T-cell (primary cell): ENCODE data around the gene C1QTNF9. TPM values are rescaled to one million over a fixed set of nuclear protein-coding genes. Genes with fewer than 3 reads are reported as not detected.
"Not testable (repeated sequence)": the region's sequence is repeated elsewhere in the genome, so short reads cannot be mapped to it uniquely, and the experiment has no call there.

ENCODE experiments used
- ATAC-seq, 4 experiments: fragments of 200-7000 bp in 3 of 4; fragments of 150-1000 bp in 1 of 4; cut with Tn5 transposase; replicated peaks in 1 of 4; 1 replicate in 3 of 4; 2 replicates in 1 of 4; pipeline ENCODE4 v1.10.0; 2021; ENCODE audit warnings: moderate library complexity in 3 of 4, mild to moderate bottlenecking in 2 of 4, moderate number of reproducible peaks in 1 of 4
- CTCF ChIA-PET, 2 donors: fragments of 300-600 bp; sonication (Branson Sonifier 250); formaldehyde crosslinking; loops; one replicate each; lab custom pipeline; 2022; ENCODE audit warnings: antibody characterized with exemption in 2 of 2; lab: Charles Lee
- POLR2A ChIA-PET, 2 donors: fragments of 300-600 bp; sonication (Branson Sonifier 250); formaldehyde crosslinking; loops; one replicate each; lab custom pipeline; 2022; ENCODE audit warnings: antibody characterized with exemption in 2 of 2; lab: Charles Lee
- DNase-seq, 35 experiments: peaks; one replicate each; pipeline versions ENCODE4 v3.0.0 to v3.0.0-alpha.2; 2013 to 2023
- H3K27ac ChIP-seq: one replicate; pipeline ENCODE4 v1.5.1; 2013; ENCODE audit warnings: low read length
- H3K27me3 ChIP-seq, 2 experiments: replicated peaks in 1 of 2; 1 replicate in 1 of 2; 2 replicates in 1 of 2; pipeline versions ENCODE4 v1.6.1 to v1.7.0; 2013; ENCODE audit warnings: low read length in 1 of 2, mixed read lengths in 1 of 2; ENCODE audit not compliant: control insufficient read depth in 2 of 2, insufficient read depth in 2 of 2; ENCODE audit errors: extremely low read depth in 1 of 2
- H3K36me3 ChIP-seq, 2 donors: 1 replicate in 1 of 2; 2 replicates in 1 of 2; pipeline versions ENCODE4 v1.6.1 to v1.7.0; 2013; ENCODE audit warnings: low read length in 1 of 2; ENCODE audit not compliant: control insufficient read depth in 2 of 2, insufficient read depth in 1 of 2; ENCODE audit errors: extremely low read depth in 1 of 2
- H3K4me1 ChIP-seq, 2 experiments: 1 replicate in 1 of 2; 2 replicates in 1 of 2; pipeline versions ENCODE4 v1.6.1 to v1.7.0; 2013; ENCODE audit warnings: low read length in 2 of 2, mixed read lengths in 1 of 2; ENCODE audit not compliant: insufficient read depth in 2 of 2, control insufficient read depth in 1 of 2; ENCODE audit errors: extremely low read depth in 1 of 2
- H3K4me3 ChIP-seq, 2 donors: 1 replicate in 1 of 2; 2 replicates in 1 of 2; pipeline versions ENCODE4 v1.5.1 to v1.7.0; 2013; ENCODE audit warnings: mild to moderate bottlenecking in 2 of 2, low read length in 1 of 2, moderate library complexity in 1 of 2; ENCODE audit not compliant: control insufficient read depth in 1 of 2; ENCODE audit errors: extremely low read depth in 1 of 2
- H3K9me3 ChIP-seq: 2 replicates; pipeline ENCODE4 v1.7.0; 2013
- H3K27ac Mint-ChIP-seq, 2 donors: one replicate each; pipeline ENCODE4 v1.8.0; 2020 to 2021; ENCODE audit warnings: mild to moderate bottlenecking in 2 of 2, mixed read lengths in 2 of 2
- H3K27me3 Mint-ChIP-seq, 2 donors: one replicate each; pipeline ENCODE4 v1.8.0; 2021 to 2022; ENCODE audit warnings: mixed read lengths in 2 of 2
- H3K36me3 Mint-ChIP-seq: one replicate; pipeline ENCODE4 v1.8.0; 2021; ENCODE audit warnings: mixed read lengths
- H3K4me1 Mint-ChIP-seq, 3 donors: one replicate each; pipeline ENCODE4 v1.8.0; 2020 to 2022; ENCODE audit warnings: mixed read lengths in 3 of 3, mild to moderate bottlenecking in 1 of 3
- H3K4me3 Mint-ChIP-seq, 3 donors: one replicate each; pipeline ENCODE4 v1.8.0; 2020 to 2022; ENCODE audit warnings: mild to moderate bottlenecking in 3 of 3, mixed read lengths in 3 of 3, moderate library complexity in 3 of 3
- H3K9me3 Mint-ChIP-seq, 3 donors: one replicate each; pipeline ENCODE4 v1.8.0; 2020 to 2022; ENCODE audit warnings: mixed read lengths in 3 of 3
- WGBS: methylation state at CpG from one replicate; pipeline ENCODE4 v1.1.5; 2013; ENCODE audit warnings: missing lambda C conversion rate; ENCODE audit not compliant: insufficient coverage; 5-methylcytosine and 5-hydroxymethylcytosine counted together
- total RNA-seq, 35 experiments: library from RNA in 6 of 35; stranded (reverse) in 6 of 35; fragments of 120-200 nt in 1 of 35; gene quantifications; one replicate each; pipeline versions ENCODE4 v1.2.1 to v1.2.4 and lab custom pipeline; 2013 to 2026

Gene C1QTNF9
- total RNA-seq, 5 donors from 2014 or later (not counting 1 experiment from before 2014, with no cell fraction given) = 0.23 TPM; not detected in 4

DNA sequence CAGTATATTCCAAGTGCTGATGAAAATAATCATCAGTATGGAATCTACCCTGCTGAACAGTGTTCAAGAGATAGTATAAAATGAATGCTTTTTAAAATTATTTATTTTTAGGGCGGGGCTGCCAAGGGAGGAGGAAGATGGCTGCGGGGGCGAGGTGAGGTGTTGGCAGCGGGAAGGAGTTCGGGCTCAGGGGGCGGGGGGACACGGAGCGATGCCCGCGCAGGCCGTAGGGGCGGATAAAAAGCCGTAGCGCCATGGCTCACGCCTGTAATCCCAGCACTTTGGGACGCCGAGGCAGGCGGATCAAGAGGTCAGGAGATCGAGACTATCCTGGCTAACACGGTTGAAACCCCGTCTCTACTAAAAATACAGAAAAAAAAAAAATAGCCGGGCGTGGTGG, 18.2 kb downstream of the C1QTNF9 start:
- H3K4me1 ChIP-seq, H3K4me1 Mint-ChIP-seq, DNase-seq, H3K36me3 Mint-ChIP-seq, ATAC-seq, H3K36me3 ChIP-seq, H3K27ac ChIP-seq, H3K9me3 ChIP-seq, H3K4me3 ChIP-seq, POLR2A ChIA-PET, H3K27ac Mint-ChIP-seq, H3K9me3 Mint-ChIP-seq: not testable (repeated sequence)
- peaks cover 38 to 50% of the 10 kb centered on the region in 2 donors for H3K27me3 Mint-ChIP-seq
- peak overlapping the region in 1 of 3 donors; percentile 27 for H3K4me3 Mint-ChIP-seq
- WGBS = 84% methylated on average over 21 of the region's 23 CpGs
- peaks cover 0 to 20% of the 10 kb centered on the region in 2 experiments for H3K27me3 ChIP-seq
- CTCF ChIA-PET = interaction anchor here in 1 of 2 donors (0.7 kb wide), 1 partner anchor 344 kb away, joined by 7 read pairs; no protein-coding TSS in a partner anchor

DNA sequence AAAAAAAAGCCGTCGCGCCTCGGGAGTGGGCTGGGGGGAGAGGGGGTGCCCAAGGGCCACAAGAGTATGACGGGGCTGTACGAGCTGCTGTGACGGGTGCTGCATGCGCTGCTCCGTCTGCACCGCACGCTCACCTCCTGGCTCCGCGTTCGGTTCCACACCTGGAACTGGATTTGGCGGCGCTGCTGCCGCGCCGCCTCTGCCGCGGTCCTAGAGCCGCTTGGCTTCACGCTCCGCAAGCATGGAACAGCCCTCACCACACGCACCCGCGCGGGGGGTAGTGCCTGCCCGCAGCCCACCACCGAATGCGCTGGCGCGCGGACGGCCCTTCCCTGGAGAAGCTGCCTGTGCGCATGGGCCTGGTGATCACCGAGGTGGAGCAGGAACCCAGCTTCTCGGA, 18.8 kb downstream of the C1QTNF9 start:
- Mint-ChIP-seq H3K4me1 (peaks cover 0 to 2% (median 0%) of the 10 kb centered on the region in 3 donors), H3K9me3 (no peaks in the 10 kb centered on the region), H3K36me3 (no peaks in the 10 kb centered on the region), H3K27ac (no peak overlapping the region), H3K27me3 (peaks cover 35 to 50% of the 10 kb centered on the region in 2 donors), H3K4me3 (peak overlapping the region in 1 of 3 donors; percentile 27)
- Histone ChIP-seq H3K27ac (no peak overlapping the region), H3K36me3 (no peaks in the 10 kb centered on the region), H3K4me3 (peak overlapping the region in 1 of 2 donors; percentile 32), H3K9me3 (no peaks in the 10 kb centered on the region), H3K27me3 (peaks cover 0 to 15% of the 10 kb centered on the region in 2 experiments), H3K4me1 (peaks cover 0 to 3% of the 10 kb centered on the region in 2 experiments)
- POLR2A ChIA-PET = no interaction called here
- WGBS = 27% methylated on average over 25 of the region's 38 CpGs
- CTCF ChIA-PET = interaction anchor here in 1 of 2 donors (0.7 kb wide), 1 partner anchor 344 kb away, joined by 7 read pairs; no protein-coding TSS in a partner anchor
- DNase-seq (no peak), ATAC-seq (peak in 1 of 4 experiments; percentile 39)

DNA sequence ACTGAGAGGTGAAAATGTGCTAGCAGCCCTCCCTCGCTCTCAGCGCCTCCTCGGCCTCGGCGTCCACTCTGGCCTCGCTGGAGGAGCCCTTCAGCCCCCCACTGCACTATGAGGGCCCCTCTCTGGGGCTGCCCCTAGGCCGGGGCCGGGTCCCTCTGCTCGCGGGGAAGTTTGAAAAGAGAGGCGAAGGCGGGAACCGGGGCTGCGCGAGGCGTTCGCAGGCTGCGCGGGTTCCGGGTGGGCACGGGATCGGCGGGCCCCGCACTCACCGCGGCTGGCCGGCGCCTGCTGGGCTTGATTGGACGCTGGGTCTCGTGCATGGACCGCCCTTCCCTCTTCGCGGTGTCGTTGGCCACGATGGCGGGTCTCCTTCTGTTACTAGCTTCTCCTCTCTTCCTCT, 29.3 kb downstream of the C1QTNF9 start:
- Histone ChIP-seq H3K27ac (no peak overlapping the region), H3K9me3 (no peaks in the 10 kb centered on the region), H3K4me1 (no peaks in the 10 kb centered on the region), H3K27me3 (peaks cover 0 to 12% of the 10 kb centered on the region in 2 experiments), H3K36me3 (no peaks in the 10 kb centered on the region), H3K4me3 (no peak overlapping the region)
- WGBS = 98% methylated on average over 30 of the region's 36 CpGs
- no peak for ATAC-seq
- no peak for DNase-seq
- CTCF ChIA-PET = interaction anchor here in 1 of 2 donors (0.6 kb wide), 1 partner anchor 1907 kb away, joined by 8 read pairs; no protein-coding TSS in a partner anchor
- Mint-ChIP-seq H3K4me1 (peaks cover 0 to 6% (median 0%) of the 10 kb centered on the region in 3 donors), H3K4me3 (no peak overlapping the region), H3K9me3 (no peaks in the 10 kb centered on the region), H3K27me3 (peaks cover 5 to 7% of the 10 kb centered on the region in 2 donors), H3K27ac (no peak overlapping the region), H3K36me3 (no peaks in the 10 kb centered on the region)
- POLR2A ChIA-PET = interaction anchor here in 1 of 2 donors (0.7 kb wide), 1 partner anchor 736 kb away, joined by 3 read pairs; no protein-coding TSS in a partner anchor

DNA sequence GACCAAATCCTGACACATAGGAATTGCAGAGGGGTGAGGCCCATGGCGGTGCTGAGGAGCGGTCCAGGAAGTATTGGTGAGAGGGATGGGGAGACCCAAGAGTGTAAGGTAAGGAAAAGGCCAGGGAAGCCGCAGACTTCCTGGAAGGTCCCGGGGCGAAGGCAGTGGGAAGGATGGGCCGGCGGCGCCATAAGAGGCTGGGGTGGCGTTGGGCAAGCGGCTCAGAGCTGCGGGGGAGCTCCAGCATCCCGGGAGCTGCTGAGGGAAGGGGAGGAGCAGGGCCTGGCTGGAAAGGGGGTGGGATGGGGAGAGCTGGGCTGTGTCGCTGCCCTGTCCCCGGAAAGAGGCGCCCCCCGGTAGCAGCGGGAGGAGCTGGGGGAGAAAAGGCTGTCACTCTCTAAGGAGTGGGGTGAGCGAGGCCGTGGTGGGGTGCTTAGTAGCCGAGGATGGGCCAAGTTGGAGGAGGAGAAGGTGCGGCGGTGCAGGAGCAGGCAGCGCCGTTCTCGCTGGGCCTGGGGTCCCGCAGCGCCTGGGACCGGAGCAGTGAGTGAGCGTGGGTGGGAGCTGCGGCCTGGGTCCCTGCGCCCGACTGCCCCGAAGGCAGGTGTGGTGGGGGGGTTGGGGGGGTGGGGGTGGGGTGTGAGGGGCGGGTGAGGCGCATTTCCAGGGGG, 30.7 kb downstream of the C1QTNF9 start:
- H3K27me3 ChIP-seq = peaks cover 0 to 12% of the 10 kb centered on the region in 2 experiments
- H3K36me3 ChIP-seq = no peaks in the 10 kb centered on the region
- no peak overlapping the region for H3K4me3 ChIP-seq
- H3K36me3 Mint-ChIP-seq = no peaks in the 10 kb centered on the region
- no peak overlapping the region for H3K27ac ChIP-seq
- no peaks in the 10 kb centered on the region for H3K9me3 ChIP-seq
- CTCF ChIA-PET = no interaction called here
- H3K27ac Mint-ChIP-seq = no peak overlapping the region
- H3K4me1 Mint-ChIP-seq = peaks cover 0 to 6% (median 0%) of the 10 kb centered on the region in 3 donors
- WGBS = 84% methylated on average over 20 of the region's 35 CpGs
- H3K4me3 Mint-ChIP-seq = no peak overlapping the region
- ATAC-seq = no peak
- no peak for DNase-seq
- no peaks in the 10 kb centered on the region for H3K9me3 Mint-ChIP-seq
- H3K4me1 ChIP-seq = no peaks in the 10 kb centered on the region
- H3K27me3 Mint-ChIP-seq = peaks cover 5% of the 10 kb centered on the region in 2 donors
- POLR2A ChIA-PET = no interaction called here

DNA sequence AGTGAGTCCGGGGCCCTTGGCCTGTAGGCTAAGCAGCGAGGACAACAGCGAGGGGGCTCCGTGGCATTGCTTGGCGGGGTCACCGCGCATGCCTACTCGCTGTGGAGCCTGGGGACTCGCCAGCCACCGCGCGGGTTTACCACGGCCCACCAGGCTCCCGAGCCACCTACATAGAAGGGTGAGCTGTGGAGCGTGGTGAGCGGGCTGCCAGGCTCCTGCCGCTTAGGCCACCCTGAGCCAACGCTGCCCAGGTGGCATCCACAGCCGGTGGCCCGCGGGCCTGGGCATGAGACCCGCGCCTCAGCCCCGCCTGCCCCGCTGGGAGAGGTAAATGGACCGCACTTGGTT, 31.2 kb downstream of the C1QTNF9 start:
- POLR2A ChIA-PET = no interaction called here
- Mint-ChIP-seq H3K27ac (no peak overlapping the region), H3K4me3 (no peak overlapping the region), H3K36me3 (no peaks in the 10 kb centered on the region), H3K4me1 (peaks cover 0 to 6% (median 0%) of the 10 kb centered on the region in 3 donors), H3K27me3 (peaks cover 5% of the 10 kb centered on the region in 2 donors), H3K9me3 (no peaks in the 10 kb centered on the region)
- Histone ChIP-seq H3K9me3 (no peaks in the 10 kb centered on the region), H3K4me1 (no peaks in the 10 kb centered on the region), H3K27me3 (peaks cover 0 to 12% of the 10 kb centered on the region in 2 experiments), H3K27ac (no peak overlapping the region), H3K4me3 (no peak overlapping the region), H3K36me3 (no peaks in the 10 kb centered on the region)
- ATAC-seq (no peak), DNase-seq (no peak)
- CTCF ChIA-PET = no interaction called here
- 87% methylated on average over 19 of the region's 26 CpGs for WGBS

DNA sequence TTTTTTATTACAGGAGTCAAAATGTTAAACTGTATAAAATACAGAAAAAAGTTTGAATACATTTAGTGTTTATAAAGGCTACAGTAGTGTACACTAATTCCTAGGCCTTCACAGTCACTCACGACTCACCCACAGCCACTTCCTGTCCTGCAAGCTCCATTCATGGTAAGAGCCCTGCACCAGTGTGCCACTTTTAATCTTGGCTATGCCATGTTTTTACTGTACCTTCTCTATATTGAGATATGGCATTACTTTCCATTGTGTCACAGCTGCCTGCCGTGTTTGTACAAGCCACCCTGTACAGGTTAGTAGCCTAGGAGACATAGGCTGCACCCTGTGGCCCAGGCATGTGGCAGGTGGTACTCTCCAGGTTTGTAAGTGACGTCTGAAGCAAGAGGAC, 32.1 kb downstream of the C1QTNF9 start:
- no peak overlapping the region for H3K27ac ChIP-seq
- no peak overlapping the region for H3K27ac Mint-ChIP-seq

More for the DNA sequence above, 32.1 kb downstream of the C1QTNF9 start:
- no peaks in the 10 kb centered on the region for H3K9me3 Mint-ChIP-seq
- peaks cover 0 to 6% (median 0%) of the 10 kb centered on the region in 3 donors for H3K4me1 Mint-ChIP-seq
- H3K36me3 Mint-ChIP-seq = no peaks in the 10 kb centered on the region
- no peak overlapping the region for H3K4me3 Mint-ChIP-seq
- Histone ChIP-seq H3K4me1 (no peaks in the 10 kb centered on the region), H3K4me3 (no peak overlapping the region), H3K36me3 (no peaks in the 10 kb centered on the region), H3K9me3 (no peaks in the 10 kb centered on the region), H3K27me3 (peaks cover 0 to 12% of the 10 kb centered on the region in 2 experiments)
- CTCF ChIA-PET = interaction anchor here in 1 of 2 donors (0.6 kb wide), 1 partner anchor 32 kb away, joined by 3 read pairs; no protein-coding TSS in a partner anchor
- WGBS = 100% methylated on average over 1 of the region's 3 CpGs
- ATAC-seq (no peak), DNase-seq (no peak)
- POLR2A ChIA-PET = interaction anchor here in 1 of 2 donors (0.7 kb wide), 1 partner anchor 53 kb away, joined by 3 read pairs; no protein-coding TSS in a partner anchor
- H3K27me3 Mint-ChIP-seq = peaks cover 5% of the 10 kb centered on the region in 2 donors
